ENCODE measurements around the gene PTTG1IP. TPM values are rescaled to one million over a fixed set of nuclear protein-coding genes. Genes with fewer than 3 reads are reported as not detected.

PTTG1IP gene
- total and polyA plus RNA-seq, 10 of the 15 experiments (the other 5 are each of a cell fraction or from before 2014, with no cell fraction given), result 2.4 to 56.4 (median 44.4) TPM

DNA sequence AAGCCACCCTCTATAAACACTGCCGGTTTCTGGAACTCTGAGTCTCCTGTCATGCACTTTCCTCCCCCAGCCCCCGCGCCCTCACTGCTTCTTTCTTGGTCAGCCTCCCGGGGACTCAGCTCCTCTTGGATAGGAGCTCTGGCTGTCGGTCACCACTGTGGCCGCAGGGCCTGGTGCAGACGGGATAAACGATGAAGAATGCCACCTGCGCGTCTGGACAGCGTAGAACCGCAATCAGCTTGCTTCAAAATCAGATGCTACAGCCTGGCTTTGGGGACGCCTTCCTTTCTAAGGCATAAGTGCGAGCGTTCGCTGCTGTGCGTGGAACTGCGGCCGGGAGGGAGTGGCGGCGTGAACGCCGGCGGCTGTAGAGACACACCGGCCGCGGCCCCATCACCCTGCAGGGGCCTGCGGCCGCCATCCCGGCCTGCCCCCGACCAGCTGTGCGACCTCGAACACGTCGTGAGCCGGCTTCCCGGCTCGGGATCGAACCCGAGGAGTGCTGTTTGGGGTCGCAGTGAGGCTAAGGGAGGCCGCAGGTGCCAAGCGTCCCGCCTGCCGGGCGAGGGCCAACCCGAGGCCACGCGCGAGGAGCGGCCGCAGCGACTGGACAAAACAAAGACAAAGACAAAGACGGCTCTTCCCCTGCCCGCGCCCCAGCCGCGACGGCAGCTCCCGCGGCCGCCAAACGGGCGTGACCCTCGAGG, 688 bp downstream of the PTTG1IP start (continued):
- TF ChIP-seq, protein P1, sequence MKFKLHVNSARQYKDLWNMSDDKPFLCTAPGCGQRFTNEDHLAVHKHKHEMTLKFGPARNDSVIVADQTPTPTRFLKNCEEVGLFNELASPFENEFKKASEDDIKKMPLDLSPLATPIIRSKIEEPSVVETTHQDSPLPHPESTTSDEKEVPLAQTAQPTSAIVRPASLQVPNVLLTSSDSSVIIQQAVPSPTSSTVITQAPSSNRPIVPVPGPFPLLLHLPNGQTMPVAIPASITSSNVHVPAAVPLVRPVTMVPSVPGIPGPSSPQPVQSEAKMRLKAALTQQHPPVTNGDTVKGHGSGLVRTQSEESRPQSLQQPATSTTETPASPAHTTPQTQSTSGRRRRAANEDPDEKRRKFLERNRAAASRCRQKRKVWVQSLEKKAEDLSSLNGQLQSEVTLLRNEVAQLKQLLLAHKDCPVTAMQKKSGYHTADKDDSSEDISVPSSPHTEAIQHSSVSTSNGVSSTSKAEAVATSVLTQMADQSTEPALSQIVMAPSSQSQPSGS (IDR thresholded peaks at IDR 0.05; ENCODE audit: low read length), result no peak
- TF ChIP-seq TBL1XR1 (IDR thresholded peaks at IDR 0.05; ENCODE audit: low read depth, low read length) (no peak), LARP7 (IDR thresholded peaks at IDR 0.05) (0 out of 2 replicates have a peak, but pooled peaks have one; percentile 34), CHD1 (IDR thresholded peaks at IDR 0.05; ENCODE audit: low read depth, low read length) (no peak), TCF7 (IDR thresholded peaks at IDR 0.05; ENCODE audit: borderline replicate concordance) (no peak), NR2F1 (conservative IDR thresholded peaks at IDR 0.05) (peak; percentile 66; the same call in 1 of the 2 replicates), ETV6 (conservative IDR thresholded peaks at IDR 0.05 in 1 of 2, IDR thresholded peaks at IDR 0.05 in 1 of 2; ENCODE audit: borderline replicate concordance in 1 of 2, low read depth in 1 of 2) (no peak), KAT2A (conservative IDR thresholded peaks at IDR 0.05; ENCODE audit: control insufficient read depth, low read depth, low read length) (no peak), HDAC6 (IDR thresholded peaks at IDR 0.05; ENCODE audit: unreplicated experiment) (peak; percentile 3), SP1 (IDR thresholded peaks at IDR 0.05; ENCODE audit: low read depth, low read length) (no peak), BRCA1 (IDR thresholded peaks at IDR 0.05; ENCODE audit: low read depth, low read length) (no peak)
- TF ChIP-seq, protein P2, sequence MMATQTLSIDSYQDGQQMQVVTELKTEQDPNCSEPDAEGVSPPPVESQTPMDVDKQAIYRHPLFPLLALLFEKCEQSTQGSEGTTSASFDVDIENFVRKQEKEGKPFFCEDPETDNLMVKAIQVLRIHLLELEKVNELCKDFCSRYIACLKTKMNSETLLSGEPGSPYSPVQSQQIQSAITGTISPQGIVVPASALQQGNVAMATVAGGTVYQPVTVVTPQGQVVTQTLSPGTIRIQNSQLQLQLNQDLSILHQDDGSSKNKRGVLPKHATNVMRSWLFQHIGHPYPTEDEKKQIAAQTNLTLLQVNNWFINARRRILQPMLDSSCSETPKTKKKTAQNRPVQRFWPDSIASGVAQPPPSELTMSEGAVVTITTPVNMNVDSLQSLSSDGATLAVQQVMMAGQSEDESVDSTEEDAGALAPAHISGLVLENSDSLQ (IDR thresholded peaks at IDR 0.05), result peak; percentile 57; the same call in 1 of the 2 replicates
